ENCODE measurements around the gene OTOA.
"Not testable (repeated sequence)": the region's sequence is repeated elsewhere in the genome, so short reads cannot be mapped to it uniquely, and the experiment has no call there.

OTOA gene

DNA sequence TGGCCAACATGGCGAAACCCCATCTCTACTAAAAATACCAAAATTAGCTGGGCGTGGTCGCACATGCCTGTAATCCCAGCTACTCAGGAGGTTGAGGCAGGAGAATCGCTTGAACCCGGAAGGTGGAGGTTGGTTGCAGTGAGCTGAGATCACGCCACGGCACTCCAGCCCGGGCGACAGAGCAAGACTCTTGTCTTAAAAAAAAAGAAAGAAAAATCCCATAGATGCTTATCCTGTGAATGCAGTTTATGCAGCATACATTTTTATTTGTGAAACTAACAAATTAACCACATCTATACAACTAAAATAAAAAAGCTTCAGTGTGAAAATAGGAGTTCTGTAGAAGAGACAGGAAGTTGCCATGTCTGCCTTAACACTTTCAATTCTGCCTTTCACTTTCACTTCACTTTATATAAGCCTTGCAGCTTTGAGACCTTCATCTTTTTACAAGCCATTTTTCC lies 18.5 kb upstream of the OTOA start:
- TF ChIP-seq, protein P1, sequence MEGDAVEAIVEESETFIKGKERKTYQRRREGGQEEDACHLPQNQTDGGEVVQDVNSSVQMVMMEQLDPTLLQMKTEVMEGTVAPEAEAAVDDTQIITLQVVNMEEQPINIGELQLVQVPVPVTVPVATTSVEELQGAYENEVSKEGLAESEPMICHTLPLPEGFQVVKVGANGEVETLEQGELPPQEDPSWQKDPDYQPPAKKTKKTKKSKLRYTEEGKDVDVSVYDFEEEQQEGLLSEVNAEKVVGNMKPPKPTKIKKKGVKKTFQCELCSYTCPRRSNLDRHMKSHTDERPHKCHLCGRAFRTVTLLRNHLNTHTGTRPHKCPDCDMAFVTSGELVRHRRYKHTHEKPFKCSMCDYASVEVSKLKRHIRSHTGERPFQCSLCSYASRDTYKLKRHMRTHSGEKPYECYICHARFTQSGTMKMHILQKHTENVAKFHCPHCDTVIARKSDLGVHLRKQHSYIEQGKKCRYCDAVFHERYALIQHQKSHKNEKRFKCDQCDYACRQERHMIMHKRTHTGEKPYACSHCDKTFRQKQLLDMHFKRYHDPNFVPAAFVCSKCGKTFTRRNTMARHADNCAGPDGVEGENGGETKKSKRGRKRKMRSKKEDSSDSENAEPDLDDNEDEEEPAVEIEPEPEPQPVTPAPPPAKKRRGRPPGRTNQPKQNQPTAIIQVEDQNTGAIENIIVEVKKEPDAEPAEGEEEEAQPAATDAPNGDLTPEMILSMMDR (conservative IDR thresholded peaks at IDR 0.05), result no peak

DNA sequence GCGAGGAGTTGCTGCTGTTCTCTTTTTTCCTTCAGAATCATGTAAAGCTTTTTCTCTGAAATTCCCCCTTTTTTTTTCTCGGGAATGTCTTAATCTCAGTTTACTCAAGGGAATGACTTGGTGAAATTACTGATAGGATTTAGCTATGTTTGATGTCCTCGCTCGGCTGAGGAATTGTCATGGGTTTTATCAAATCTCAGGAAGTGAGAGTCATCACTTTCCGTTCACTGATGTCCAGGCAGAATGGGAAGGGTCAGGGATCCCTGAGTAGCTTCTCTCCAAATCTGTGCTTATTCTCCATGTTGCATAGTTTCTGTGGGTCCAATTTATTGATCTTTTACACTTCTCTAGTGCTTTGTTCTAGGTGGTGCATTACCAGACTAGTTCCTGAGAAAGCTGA lies 17.7 kb upstream of the OTOA start:
- no peak overlapping the region for H3K27ac ChIP-seq
- TF ChIP-seq, protein P1 (conservative IDR thresholded peaks at IDR 0.05), result no peak

More for the DNA sequence above, 18.5 kb upstream of the OTOA start:
- H3K27ac ChIP-seq, result no peak overlapping the region

DNA sequence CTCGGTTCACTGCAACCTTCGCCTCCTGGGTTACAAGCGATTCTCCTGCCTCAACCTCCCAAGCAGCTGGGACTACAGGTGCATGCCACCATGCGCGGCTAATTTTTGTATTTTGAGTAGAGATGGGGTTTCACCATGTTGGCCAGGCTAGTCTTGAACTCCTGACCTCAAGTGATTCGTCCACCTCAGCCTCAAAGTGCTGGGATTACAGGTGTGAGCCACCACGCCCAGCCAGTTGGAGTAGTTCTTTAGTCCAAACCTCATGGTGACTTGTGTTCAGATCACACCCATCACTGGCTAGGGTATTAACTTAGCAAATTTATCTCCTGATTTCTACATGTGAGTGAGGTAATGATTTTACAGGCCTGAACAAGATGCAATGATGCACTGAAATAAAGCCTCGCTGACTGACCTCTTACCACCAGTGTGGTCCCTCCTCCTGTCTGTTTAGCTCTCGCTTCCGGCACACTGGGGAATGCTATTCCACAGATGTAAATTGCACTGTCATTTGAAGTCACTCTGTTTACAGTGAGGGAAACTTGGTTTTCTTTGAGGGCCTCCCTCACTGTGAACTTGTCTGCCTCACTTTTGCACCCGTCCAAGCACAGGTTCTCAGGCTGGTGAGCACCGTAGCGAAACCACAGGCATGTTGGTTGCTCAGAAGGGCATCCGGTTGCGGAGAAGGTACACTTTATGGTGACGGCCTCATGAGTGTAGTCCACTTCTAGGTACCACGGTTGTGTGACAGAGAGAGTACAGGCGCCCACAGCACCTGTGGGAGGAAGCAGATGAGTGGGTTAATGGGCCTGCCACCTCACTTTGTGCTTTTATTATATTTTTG lies 16.8 kb upstream of the OTOA start:
- H3K27ac ChIP-seq, result no peak overlapping the region
- TF ChIP-seq, protein P1 (conservative IDR thresholded peaks at IDR 0.05), result no peak

DNA sequence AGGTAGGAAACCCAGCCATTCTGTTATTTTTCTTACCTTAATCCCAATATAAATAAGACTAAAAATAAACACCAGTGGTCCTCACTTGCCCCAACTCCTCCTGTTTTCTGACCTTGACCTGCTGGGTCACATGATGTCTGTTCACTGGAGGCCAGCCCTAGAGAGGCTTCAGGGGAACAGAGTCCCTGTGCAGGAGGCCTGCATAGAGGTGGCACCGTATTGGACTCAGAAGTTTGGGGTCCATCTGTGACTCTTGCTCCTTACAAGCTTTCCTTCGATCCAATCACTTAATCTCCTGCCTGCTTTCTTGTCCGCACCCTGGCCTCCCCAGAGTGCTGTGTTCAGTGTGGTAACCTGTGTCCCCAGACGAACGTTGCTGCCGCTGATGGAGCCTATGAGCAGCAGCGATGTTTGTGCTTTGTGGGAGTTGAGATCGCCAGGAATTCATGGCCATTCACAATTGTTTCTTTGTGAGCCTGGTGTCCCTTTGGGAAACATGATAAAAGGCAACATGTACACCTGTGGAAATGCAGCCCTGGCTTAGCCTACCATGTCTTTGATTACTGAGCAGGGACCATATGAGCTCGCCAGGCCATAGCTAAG lies 16.1 kb upstream of the OTOA start:
- TF ChIP-seq, protein P1 (conservative IDR thresholded peaks at IDR 0.05), result no peak
- no peak overlapping the region for H3K27ac ChIP-seq

DNA sequence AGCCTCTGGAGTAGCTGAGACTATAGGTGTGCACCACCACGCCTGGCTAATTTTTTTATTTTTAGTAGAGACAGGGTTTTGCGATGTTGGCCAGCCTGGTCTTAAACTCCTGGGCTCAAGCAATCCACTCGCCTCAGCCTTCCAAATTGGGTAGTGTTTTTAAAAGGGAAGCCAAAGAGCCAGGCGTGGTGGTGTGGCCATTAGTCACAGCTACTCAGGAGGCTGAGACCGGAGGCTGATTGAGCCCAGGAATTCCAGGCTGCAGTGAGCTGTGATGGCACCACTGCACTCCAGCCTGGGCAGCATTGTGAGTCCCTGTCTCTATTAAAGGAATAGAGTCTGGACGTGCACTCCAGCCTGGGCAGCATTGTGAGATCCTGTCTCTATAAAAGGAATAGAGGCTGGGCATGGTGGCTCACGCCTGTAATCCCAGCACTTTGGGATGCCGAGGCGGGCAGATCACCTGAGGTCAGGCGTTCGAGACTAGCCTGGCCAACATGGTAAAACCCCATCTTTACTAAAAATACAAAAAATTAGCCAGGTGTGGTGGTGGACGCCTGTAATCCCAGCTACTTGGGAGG lies 13.9 kb upstream of the OTOA start:
- H3K27ac ChIP-seq, result not testable (repeated sequence)

DNA sequence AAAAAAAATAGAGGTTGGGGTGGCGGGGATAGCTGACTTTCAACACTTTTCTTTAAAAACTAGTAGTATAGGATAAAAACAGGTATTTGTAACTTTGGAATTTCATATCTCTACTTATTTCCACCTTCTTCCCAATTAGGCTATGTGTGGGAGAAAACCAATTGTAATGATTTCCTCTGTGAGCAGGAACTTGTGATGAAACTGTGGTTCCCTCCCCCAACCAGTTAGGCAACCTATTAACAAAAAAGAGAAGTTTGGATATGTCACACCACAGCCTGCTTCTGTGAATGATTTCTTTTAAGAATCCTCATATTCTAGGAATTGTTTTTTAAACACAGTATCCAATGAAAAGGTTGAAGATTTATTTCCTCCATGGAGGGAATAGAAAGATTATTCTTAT lies 13.2 kb upstream of the OTOA start:
- H3K27ac ChIP-seq, result no peak overlapping the region
- TF ChIP-seq, protein P1 (conservative IDR thresholded peaks at IDR 0.05), result no peak

DNA sequence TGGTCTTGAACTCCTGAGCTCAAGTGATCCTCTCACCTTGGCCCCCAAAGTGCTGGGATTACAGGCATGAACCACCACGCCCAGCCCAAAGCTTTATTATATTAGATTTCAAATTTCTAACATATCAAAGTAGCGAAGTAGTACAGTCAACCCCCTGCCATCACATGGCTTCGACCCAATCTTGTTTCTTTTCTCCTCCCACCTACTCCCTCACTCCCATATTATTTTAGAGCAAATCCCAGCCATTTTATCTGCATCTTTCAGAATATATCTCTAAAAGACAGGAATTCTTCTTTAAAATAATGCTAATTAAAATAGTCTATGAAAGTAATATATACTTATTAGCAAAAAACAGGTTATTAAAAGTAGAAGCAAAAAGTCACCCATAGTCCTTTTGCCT lies 12.3 kb upstream of the OTOA start:
- H3K27ac ChIP-seq, result no peak overlapping the region
- TF ChIP-seq, protein P1 (conservative IDR thresholded peaks at IDR 0.05), result no peak

Measured in VCaP (cell line).